Astrocyte (in vitro differentiated cells and primary cell): ENCODE measurements around the gene PTPRM. TPM values are rescaled to one million over a fixed set of nuclear protein-coding genes. Genes with fewer than 3 reads are reported as not detected.

ENCODE experiments used
- DNase-seq: peaks from one replicate; pipeline ENCODE4 v3.0.0-alpha.2; 2010; ENCODE audit warnings: low read depth
- FAIRE-seq: peaks from 2 replicates; lab custom pipeline; 2011; peaks lifted over from hg19 to GRCh38; lab: Jason Lieb, UNC
- H2AFZ ChIP-seq: 2 replicates; pipeline ENCODE4 v1.6.0; 2012; ENCODE audit warnings: low read depth, low read length, inconsistent platforms
- H3K27ac ChIP-seq: 2 replicates; pipeline ENCODE4 v1.5.1; 2011; ENCODE audit warnings: low read depth, low read length, inconsistent platforms
- H3K27me3 ChIP-seq: 2 replicates; pipeline ENCODE4 v1.6.0; 2011; ENCODE audit warnings: low read length, inconsistent platforms; ENCODE audit not compliant: insufficient read depth
- H3K36me3 ChIP-seq: 2 replicates; pipeline ENCODE4 v1.5.1; 2011; ENCODE audit warnings: low read length, inconsistent platforms; ENCODE audit not compliant: insufficient read depth
- H3K4me1 ChIP-seq: 2 replicates; pipeline ENCODE4 v1.5.1; 2011; ENCODE audit warnings: low read length, inconsistent platforms; ENCODE audit not compliant: insufficient read depth
- H3K4me2 ChIP-seq: 2 replicates; pipeline ENCODE4 v1.6.0; 2012; ENCODE audit warnings: low read length, inconsistent platforms
- H3K4me3 ChIP-seq: 2 replicates; pipeline ENCODE4 v1.5.1; 2011; ENCODE audit warnings: low read depth, mild to moderate bottlenecking, low read length, inconsistent platforms; ENCODE audit not compliant: insufficient read depth
- H3K79me2 ChIP-seq: 2 replicates; pipeline ENCODE4 v1.6.0; 2012; ENCODE audit warnings: mild to moderate bottlenecking, low read length, inconsistent platforms; ENCODE audit not compliant: insufficient read depth
- H3K9ac ChIP-seq: 2 replicates; pipeline ENCODE4 v1.6.0; 2012; ENCODE audit warnings: mild to moderate bottlenecking, low read length, inconsistent platforms
- H3K9me3 ChIP-seq: 2 replicates; pipeline ENCODE4 v1.5.1; 2012; ENCODE audit warnings: low read depth, mild to moderate bottlenecking, low read length, inconsistent platforms; ENCODE audit not compliant: insufficient read depth
- H4K20me1 ChIP-seq: 2 replicates; pipeline ENCODE4 v1.6.0; 2012; ENCODE audit warnings: low read length, inconsistent platforms; ENCODE audit not compliant: insufficient read depth
- H3K27ac Mint-ChIP-seq: one replicate; pipeline ENCODE4 v1.8.0; 2021; ENCODE audit warnings: mild to moderate bottlenecking, mixed read lengths; ENCODE audit not compliant: unreplicated experiment
- H3K27me3 Mint-ChIP-seq: one replicate; pipeline ENCODE4 v1.8.0; 2021; ENCODE audit warnings: low read depth, mixed read lengths; ENCODE audit not compliant: unreplicated experiment
- H3K36me3 Mint-ChIP-seq: one replicate; pipeline ENCODE4 v1.8.0; 2021; ENCODE audit warnings: low read depth, mixed read lengths; ENCODE audit not compliant: unreplicated experiment
- H3K4me1 Mint-ChIP-seq: one replicate; pipeline ENCODE4 v1.8.0; 2021; ENCODE audit warnings: low read depth, mixed read lengths; ENCODE audit not compliant: unreplicated experiment
- H3K4me3 Mint-ChIP-seq: one replicate; pipeline ENCODE4 v1.8.0; 2021; ENCODE audit warnings: mild to moderate bottlenecking, moderate library complexity, mixed read lengths; ENCODE audit not compliant: unreplicated experiment
- H3K9me3 Mint-ChIP-seq: one replicate; pipeline ENCODE4 v1.8.0; 2021; ENCODE audit warnings: mild to moderate bottlenecking, mixed read lengths; ENCODE audit not compliant: unreplicated experiment
- CTCF ChIP-seq: IDR thresholded peaks from 2 replicates; pipeline ENCODE4 v1.5.1; 2011; ENCODE audit warnings: low read depth, mild to moderate bottlenecking, inconsistent platforms, low read length, moderate library complexity; ENCODE audit not compliant: insufficient read depth
- EZH2 ChIP-seq: IDR thresholded peaks from 2 replicates; pipeline ENCODE4 v1.6.1; 2012; ENCODE audit warnings: mild to moderate bottlenecking, low read length, inconsistent platforms; ENCODE audit not compliant: insufficient read depth
- total RNA-seq: library from RNA; stranded (reverse); gene quantifications from 2 replicates; pipeline ENCODE4 v1.2.1, GENCODE V29; 2021

The PTPRM gene
- total RNA-seq, 1 donor from 2014 or later = 59.6 TPM

DNA sequence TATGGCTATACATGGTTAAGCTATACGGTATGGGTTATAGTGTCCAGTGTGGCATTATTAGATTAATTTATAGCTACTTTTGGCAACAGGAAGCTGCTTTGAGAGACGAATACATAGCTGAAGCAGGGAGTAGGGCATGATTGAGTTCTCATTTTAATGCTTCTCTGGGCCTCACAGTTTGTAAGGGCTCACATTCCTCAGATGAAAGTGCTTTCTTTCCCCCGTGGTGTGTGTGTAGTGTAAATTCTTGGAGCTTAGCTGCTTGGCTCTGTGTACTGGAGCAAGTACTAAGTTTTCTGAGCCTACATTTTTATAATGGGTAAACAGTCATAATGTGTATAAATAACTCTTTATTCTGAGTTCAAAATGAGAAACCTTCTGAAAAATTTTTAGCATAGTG, 173.7 kb downstream of the PTPRM start:
- no peak overlapping the region for H3K4me2 ChIP-seq
- H3K27ac ChIP-seq = no peak overlapping the region
- no peak overlapping the region for H3K4me3 ChIP-seq
- no peaks in the 10 kb centered on the region for H3K9me3 ChIP-seq
- Mint-ChIP-seq H3K4me3 (no peak overlapping the region), H3K9me3 (peaks cover 4% of the 10 kb centered on the region), H3K36me3 (no peaks in the 10 kb centered on the region), H3K27ac (no peak overlapping the region), H3K27me3 (no peaks in the 10 kb centered on the region), H3K4me1 (peaks cover 7% of the 10 kb centered on the region)
- H3K36me3 ChIP-seq = no peaks in the 10 kb centered on the region
- H4K20me1 ChIP-seq = no peaks in the 10 kb centered on the region
- H3K9ac ChIP-seq = no peak overlapping the region
- FAIRE-seq (no peak), DNase-seq (no peak)
- no peaks in the 10 kb centered on the region for H3K4me1 ChIP-seq
- no peak overlapping the region for H2AFZ ChIP-seq
- no peaks in the 10 kb centered on the region for H3K27me3 ChIP-seq
- no peak for TF ChIP-seq CTCF
- peaks cover 3% of the 10 kb centered on the region for H3K79me2 ChIP-seq

DNA sequence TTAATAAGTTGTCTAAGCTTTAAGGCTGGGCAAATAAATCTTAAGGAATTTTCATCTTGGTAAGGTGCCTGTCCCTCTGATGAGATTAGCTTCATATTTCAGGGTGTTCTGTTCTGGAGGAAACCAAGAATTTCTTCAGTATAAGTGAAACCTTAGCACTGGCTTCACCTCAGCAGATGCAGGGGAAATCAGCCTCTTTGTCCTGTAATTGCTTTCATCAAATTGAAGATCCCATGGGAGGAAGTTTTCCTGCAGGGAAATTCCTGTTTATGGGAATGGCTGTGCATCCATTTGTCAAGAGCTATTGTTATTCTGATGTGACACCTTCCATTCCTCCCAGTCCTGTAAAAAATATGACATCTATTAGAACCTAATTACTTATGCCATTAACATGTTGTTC, 174.5 kb downstream of the PTPRM start:
- no peaks in the 10 kb centered on the region for H3K27me3 Mint-ChIP-seq
- H3K36me3 ChIP-seq = no peaks in the 10 kb centered on the region
- FAIRE-seq (no peak), DNase-seq (no peak)
- H3K27ac ChIP-seq = no peak overlapping the region
- H3K9me3 Mint-ChIP-seq = peaks cover 6% of the 10 kb centered on the region
- H3K9ac ChIP-seq = no peak overlapping the region
- no peak overlapping the region for H3K4me3 Mint-ChIP-seq
- H3K27me3 ChIP-seq = no peaks in the 10 kb centered on the region
- H4K20me1 ChIP-seq = no peaks in the 10 kb centered on the region
- H3K9me3 ChIP-seq = no peaks in the 10 kb centered on the region
- TF ChIP-seq EZH2 (no peak), CTCF (no peak)
- peaks cover 3% of the 10 kb centered on the region for H3K79me2 ChIP-seq
- H3K27ac Mint-ChIP-seq = no peak overlapping the region
- peaks cover 7% of the 10 kb centered on the region for H3K4me1 Mint-ChIP-seq
- no peak overlapping the region for H2AFZ ChIP-seq
- no peak overlapping the region for H3K4me3 ChIP-seq
- no peak overlapping the region for H3K4me2 ChIP-seq
- no peaks in the 10 kb centered on the region for H3K36me3 Mint-ChIP-seq
- no peaks in the 10 kb centered on the region for H3K4me1 ChIP-seq

GRCh38 chr18:7742224-7742623, 175.1 kb downstream of the PTPRM start:
- H3K27me3 Mint-ChIP-seq = no peaks in the 10 kb centered on the region
- Histone ChIP-seq H3K27me3 (no peaks in the 10 kb centered on the region), H3K4me1 (no peaks in the 10 kb centered on the region), H3K27ac (no peak overlapping the region), H4K20me1 (no peaks in the 10 kb centered on the region), H3K4me3 (no peak overlapping the region), H3K9me3 (no peaks in the 10 kb centered on the region), H3K36me3 (no peaks in the 10 kb centered on the region), H3K9ac (no peak overlapping the region), H3K4me2 (no peak overlapping the region), H3K79me2 (peaks cover 3% of the 10 kb centered on the region), H2AFZ (no peak overlapping the region)
- no peak overlapping the region for H3K27ac Mint-ChIP-seq
- DNase-seq (no peak), FAIRE-seq (no peak)
- no peak overlapping the region for H3K4me3 Mint-ChIP-seq
- peaks cover 7% of the 10 kb centered on the region for H3K4me1 Mint-ChIP-seq
- H3K36me3 Mint-ChIP-seq = no peaks in the 10 kb centered on the region
- TF ChIP-seq EZH2 = no peak
- TF ChIP-seq CTCF = no peak
- peaks cover 12% of the 10 kb centered on the region for H3K9me3 Mint-ChIP-seq
